AML-193 (cell line): ENCODE results near the gene THOC1.
"Not testable (repeated sequence)": the region's sequence is repeated elsewhere in the genome, so short reads cannot be mapped to it uniquely, and the experiment has no call there.

Source experiments
- DNase-seq, 2 experiments: peaks; one replicate each; lab custom pipeline; 2025; lab: John Stamatoyannopoulos, UW

THOC1 gene

GRCh38 chr18:267688-268552 is at the start of gene THOC1:
Gene THOC1, minus strand, starts transcription at chr18:268047. Its CDS starts 28 bp downstream, at chr18:268019.
- DNase-seq: peak; percentile 83 to 87

GRCh38 chr18:317618-318017 is 49.8 kb upstream of the THOC1 start:
- no peak for DNase-seq

- DNase-seq: no peak
Observed at GRCh38 chr18:316393-316792, 48.5 kb upstream of the THOC1 start.

- no peak for DNase-seq
Observed at GRCh38 chr18:313931-314330, 46.1 kb upstream of the THOC1 start.

GRCh38 chr18:312415-312814 is 44.6 kb upstream of the THOC1 start:
- no peak for DNase-seq

DNA sequence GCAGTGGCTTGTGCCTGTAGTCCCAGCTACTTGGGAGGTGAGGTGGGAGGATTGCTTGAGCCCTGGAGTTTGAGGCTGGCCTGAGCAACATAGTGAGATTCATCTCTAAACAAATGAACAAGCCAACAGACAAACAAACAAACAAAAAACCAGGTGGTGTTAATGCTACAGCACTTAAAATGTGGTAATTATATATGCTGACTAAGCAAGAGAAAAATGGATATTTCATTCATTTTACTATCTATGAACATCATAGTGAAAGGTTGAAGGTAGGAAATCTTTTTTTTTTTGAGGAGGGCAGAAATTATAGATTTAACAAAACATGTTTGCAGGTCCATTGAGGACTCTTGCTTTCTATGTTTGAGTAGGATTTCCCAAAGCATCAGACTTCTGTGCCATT is 42.2 kb upstream of the THOC1 start:
- DNase-seq: no peak

DNA sequence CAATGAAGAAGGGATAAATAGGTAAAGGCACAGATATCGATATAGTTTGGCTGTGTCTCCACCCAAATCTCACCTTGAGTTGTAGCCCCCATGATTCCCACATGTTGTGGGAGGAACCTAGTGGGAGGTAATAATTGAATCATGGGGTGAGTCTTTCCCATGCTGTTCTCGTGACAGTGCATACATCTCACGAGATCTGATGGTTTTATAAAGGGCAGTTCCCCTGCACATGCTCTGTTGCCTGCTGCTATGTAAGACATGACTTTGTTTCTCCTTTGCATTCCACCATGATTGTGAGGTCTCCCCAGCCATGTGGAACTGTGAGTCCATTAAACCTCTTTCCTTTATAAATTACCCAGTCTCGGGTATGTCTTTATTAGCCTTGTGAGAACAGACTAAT is 40.2 kb upstream of the THOC1 start:
- DNase-seq: not testable (repeated sequence)

- DNase-seq: no peak
Observed at GRCh38 chr18:306608-307255, 38.9 kb upstream of the THOC1 start.

- DNase-seq: no peak
Observed at GRCh38 chr18:305003-305501, 37.2 kb upstream of the THOC1 start.

DNA sequence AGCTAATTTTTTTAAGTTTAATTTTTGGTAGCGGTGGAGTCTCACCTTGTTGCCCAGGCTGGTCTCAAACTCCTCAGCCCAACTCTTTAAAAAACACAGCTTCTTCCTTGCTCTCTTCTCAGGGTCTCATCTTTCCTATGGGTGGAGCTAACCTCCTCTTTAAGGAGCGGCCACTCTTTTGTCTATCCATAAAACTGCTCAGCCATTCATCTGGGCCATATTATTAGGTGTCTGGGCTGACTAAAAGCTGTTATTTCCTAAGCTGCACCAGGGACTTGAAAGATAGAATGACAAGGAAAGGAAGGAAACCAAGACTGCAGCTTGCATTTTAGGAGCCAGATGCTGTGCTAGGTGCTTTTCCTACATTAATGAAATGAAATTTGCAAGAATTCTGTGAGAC is 35.8 kb upstream of the THOC1 start:
- no peak for DNase-seq

GRCh38 chr18:303011-303410 is 35.2 kb upstream of the THOC1 start:
- DNase-seq: no peak

GRCh38 chr18:302097-302496 is 34.2 kb upstream of the THOC1 start:
- no peak for DNase-seq

GRCh38 chr18:297936-298335 is 30.1 kb upstream of the THOC1 start:
- no peak for DNase-seq

GRCh38 chr18:295756-296490 is 28.1 kb upstream of the THOC1 start:
- DNase-seq: no peak

DNA sequence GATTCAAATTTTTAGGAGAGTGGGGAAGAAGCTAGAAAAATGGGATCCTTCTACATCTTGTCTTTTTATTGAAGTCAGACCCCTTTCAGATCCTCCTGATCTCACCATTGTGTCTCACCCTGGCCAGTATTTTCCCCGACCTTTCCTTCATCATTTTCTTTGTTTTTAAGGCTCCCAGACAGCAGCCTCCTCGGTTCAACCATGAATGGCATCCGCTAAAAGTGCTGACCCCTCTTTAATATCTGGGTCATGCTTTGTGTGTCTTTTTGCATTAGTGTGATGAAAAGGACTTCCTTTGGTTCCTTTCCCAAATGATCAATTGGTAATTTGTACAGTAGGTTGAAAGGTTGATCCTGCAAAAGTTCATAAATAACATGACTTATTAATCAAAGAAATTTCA is 26.7 kb upstream of the THOC1 start:
- no peak for DNase-seq

- no peak for DNase-seq
Observed at GRCh38 chr18:293536-293935, 25.7 kb upstream of the THOC1 start.

DNA sequence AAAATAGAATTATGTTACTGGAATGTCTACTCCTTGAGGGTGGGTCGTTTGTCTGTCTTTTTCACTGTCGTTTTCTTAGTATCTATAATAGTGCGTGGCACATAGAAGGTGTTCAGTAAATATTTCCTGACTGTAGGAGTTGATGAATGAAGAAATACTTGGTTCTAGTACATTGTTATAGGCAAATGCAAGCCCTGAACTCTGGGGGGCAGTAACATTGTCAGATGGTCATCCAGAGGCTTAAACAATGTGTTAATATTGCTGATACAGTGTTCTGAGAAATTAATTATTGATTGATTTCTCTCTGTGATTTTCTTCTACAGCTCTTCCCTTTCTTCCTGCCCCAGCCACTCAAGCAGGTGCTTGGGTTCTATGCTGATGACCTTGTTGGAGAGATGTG is 24.4 kb upstream of the THOC1 start:
- no peak for DNase-seq

GRCh38 chr18:289970-290369 is 22.1 kb upstream of the THOC1 start:
- DNase-seq: not testable (repeated sequence)

GRCh38 chr18:289026-289425 is 21.2 kb upstream of the THOC1 start:
- DNase-seq: no peak

GRCh38 chr18:286515-287310 is 18.9 kb upstream of the THOC1 start:
- DNase-seq: peak; percentile 10 to 23

DNA sequence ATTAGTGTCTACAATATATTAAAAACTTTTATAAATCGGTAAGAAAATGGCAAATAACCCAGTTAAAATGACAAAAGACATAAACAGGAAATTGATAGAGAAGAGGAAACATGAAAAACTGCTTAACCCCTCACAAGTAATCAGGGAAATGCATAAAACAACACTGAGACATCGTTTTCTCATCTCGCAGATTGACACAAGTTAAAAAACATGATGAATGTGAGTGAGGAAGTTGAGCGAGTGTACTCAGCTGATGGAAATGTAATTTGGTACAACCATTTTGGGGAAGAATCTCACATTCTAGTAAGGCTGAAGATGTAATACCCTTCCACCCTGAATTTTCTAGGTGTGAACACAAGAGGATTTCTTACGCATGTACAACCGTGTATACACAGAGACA is 18.0 kb upstream of the THOC1 start:
- no peak for DNase-seq

DNA sequence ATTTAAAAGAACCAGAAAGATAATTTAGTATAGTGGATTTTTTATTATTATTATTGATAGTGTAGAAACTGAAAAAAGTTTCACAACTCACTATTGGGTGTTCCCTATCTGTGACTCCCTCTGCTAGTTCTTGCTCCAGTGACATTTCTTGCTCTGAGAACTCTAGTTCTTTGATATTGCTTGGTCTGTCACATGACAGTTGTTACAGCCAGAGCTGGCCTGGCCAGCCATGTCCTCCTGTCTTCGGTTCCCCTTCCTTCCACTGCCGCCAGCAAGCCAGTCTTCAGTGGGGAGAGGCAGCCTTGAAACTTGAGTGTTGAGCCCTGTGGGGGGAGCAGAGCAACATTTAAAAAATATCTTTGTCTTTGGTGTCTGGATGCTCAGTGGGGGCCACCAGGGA is 7.6 kb upstream of the THOC1 start:
- DNase-seq: no peak
